CD4-positive, CD25-positive, alpha-beta regulatory T cell (primary cell): ENCODE results near the gene SPDYC. TPM values are rescaled to one million over a fixed set of nuclear protein-coding genes. Genes with fewer than 3 reads are reported as not detected.
A peak's percentile ranks its signal among the peaks of the same experiment; 100 is the strongest.
"Not testable (repeated sequence)": the region's sequence is repeated elsewhere in the genome, so short reads cannot be mapped to it uniquely, and the experiment has no call there.

Source experiments
- ATAC-seq, 2 donors: fragments of 150-1000 bp; cut with Tn5 transposase; one replicate each; pipeline ENCODE4 v1.10.0; 2021; ENCODE audit warnings: low read depth in 2 of 2, moderate number of reproducible peaks in 2 of 2, moderate library complexity in 1 of 2
- DNase-seq, 3 donors: peaks; one replicate each; pipeline versions ENCODE4 v3.0.0 to v3.0.0-alpha.2; 2012 to 2022; ENCODE audit warnings: mixed read lengths in 1 of 3
- H3K27ac ChIP-seq: one replicate; pipeline ENCODE4 v1.7.0; 2013; ENCODE audit warnings: mild to moderate bottlenecking, low read length; ENCODE audit not compliant: insufficient read depth, poor library complexity, severe bottlenecking
- H3K27me3 ChIP-seq: one replicate; pipeline ENCODE4 v1.7.0; 2013; ENCODE audit warnings: low read length; ENCODE audit not compliant: control insufficient read depth, insufficient read depth
- H3K36me3 ChIP-seq: one replicate; pipeline ENCODE4 v1.7.0; 2013; ENCODE audit warnings: mild to moderate bottlenecking, low read length, moderate library complexity; ENCODE audit not compliant: control insufficient read depth, insufficient read depth
- H3K4me1 ChIP-seq: 2 replicates; pipeline ENCODE4 v1.7.0; 2013; ENCODE audit warnings: mild to moderate bottlenecking, low read length; ENCODE audit not compliant: insufficient read depth, control insufficient read depth, poor library complexity, severe bottlenecking
- H3K4me3 ChIP-seq: one replicate; pipeline ENCODE4 v1.7.0; 2013; ENCODE audit warnings: low read depth, mild to moderate bottlenecking, low read length, moderate library complexity
- H3K9me3 ChIP-seq, 2 experiments: 1 replicate in 1 of 2; 2 replicates in 1 of 2; pipeline ENCODE4 v1.7.0; 2013; ENCODE audit warnings: low read length in 2 of 2, mild to moderate bottlenecking in 1 of 2, moderate library complexity in 1 of 2; ENCODE audit not compliant: control insufficient read depth in 2 of 2
- H3K27ac Mint-ChIP-seq, 3 donors: one replicate each; pipeline ENCODE4 v1.8.0; 2020 to 2022; ENCODE audit warnings: mild to moderate bottlenecking in 3 of 3, mixed read lengths in 3 of 3, moderate library complexity in 2 of 3
- H3K27me3 Mint-ChIP-seq: one replicate; pipeline ENCODE4 v1.8.0; 2022; ENCODE audit warnings: mild to moderate bottlenecking, mixed read lengths
- H3K36me3 Mint-ChIP-seq: one replicate; pipeline ENCODE4 v1.8.0; 2020; ENCODE audit warnings: mixed read lengths
- H3K4me1 Mint-ChIP-seq, 4 donors: one replicate each; pipeline ENCODE4 v1.8.0; 2020 to 2022; ENCODE audit warnings: mixed read lengths in 4 of 4, mild to moderate bottlenecking in 1 of 4
- H3K4me3 Mint-ChIP-seq, 4 donors: one replicate each; pipeline ENCODE4 v1.8.0; 2020 to 2022; ENCODE audit warnings: mild to moderate bottlenecking in 4 of 4, mixed read lengths in 4 of 4, moderate library complexity in 3 of 4
- H3K9me3 Mint-ChIP-seq, 7 donors: one replicate each; pipeline ENCODE4 v1.8.0; 2020 to 2022; ENCODE audit warnings: mixed read lengths in 7 of 7, mild to moderate bottlenecking in 3 of 7, moderate library complexity in 2 of 7
- polyA plus RNA-seq, 4 donors: library from polyadenylated mRNA; unstranded; fragments of 300-500 nt; fragmentation: Illumina TruSeq; gene quantifications; one replicate each; pipeline ENCODE4 v1.2.3, GENCODE V29; 2021
- total RNA-seq: library from RNA; stranded (reverse); gene quantifications from one replicate; pipeline ENCODE4 v1.2.3, GENCODE V29; 2022

SPDYC gene
- total and polyA plus RNA-seq, 5 donors from 2014 or later, result not detected

DNA sequence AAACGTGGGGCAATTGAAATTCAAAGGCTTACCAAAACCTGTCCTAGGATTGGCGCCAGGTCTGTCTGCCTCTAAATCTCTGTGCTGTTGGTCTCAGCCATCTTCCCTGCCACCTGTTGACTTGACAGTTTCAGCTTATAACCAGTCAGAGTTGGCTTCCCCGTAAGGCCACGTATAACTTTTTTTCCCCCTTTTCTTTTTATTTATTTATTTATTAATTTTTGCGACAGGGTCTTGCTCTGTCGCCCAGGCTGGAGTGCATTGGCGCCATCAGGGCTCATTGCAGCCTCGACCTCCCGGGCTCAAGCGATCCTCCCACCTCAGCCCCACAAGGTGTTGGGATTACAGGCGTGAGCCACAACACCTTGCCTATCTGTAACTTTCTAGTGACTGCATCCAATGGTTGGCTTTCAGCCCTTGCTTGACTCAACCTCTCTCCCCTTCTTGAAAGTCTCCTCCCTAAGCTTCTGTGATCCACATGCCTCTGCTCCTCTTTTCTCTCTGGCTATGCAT, 34.3 kb upstream of the SPDYC start:
- Mint-ChIP-seq H3K9me3 (peaks cover 0 to 2% (median 0%) of the 10 kb centered on the region in 7 donors), H3K4me3 (peak overlapping the region; percentile 96 to 100 (median 98)), H3K36me3 (peaks cover 8% of the 10 kb centered on the region), H3K4me1 (peaks cover 7 to 48% (median 23%) of the 10 kb centered on the region in 4 donors), H3K27ac (peak overlapping the region; percentile 99 to 100 (median 100)), H3K27me3 (peaks cover 7% of the 10 kb centered on the region)
- Histone ChIP-seq H3K4me1 (peaks cover 38% of the 10 kb centered on the region), H3K4me3 (peak overlapping the region; percentile 87), H3K9me3 (no peaks in the 10 kb centered on the region), H3K27me3 (peaks cover 4% of the 10 kb centered on the region), H3K27ac (peak overlapping the region; percentile 99), H3K36me3 (peaks cover 19% of the 10 kb centered on the region)
- DNase-seq, result no peak
- no peak for ATAC-seq

DNA sequence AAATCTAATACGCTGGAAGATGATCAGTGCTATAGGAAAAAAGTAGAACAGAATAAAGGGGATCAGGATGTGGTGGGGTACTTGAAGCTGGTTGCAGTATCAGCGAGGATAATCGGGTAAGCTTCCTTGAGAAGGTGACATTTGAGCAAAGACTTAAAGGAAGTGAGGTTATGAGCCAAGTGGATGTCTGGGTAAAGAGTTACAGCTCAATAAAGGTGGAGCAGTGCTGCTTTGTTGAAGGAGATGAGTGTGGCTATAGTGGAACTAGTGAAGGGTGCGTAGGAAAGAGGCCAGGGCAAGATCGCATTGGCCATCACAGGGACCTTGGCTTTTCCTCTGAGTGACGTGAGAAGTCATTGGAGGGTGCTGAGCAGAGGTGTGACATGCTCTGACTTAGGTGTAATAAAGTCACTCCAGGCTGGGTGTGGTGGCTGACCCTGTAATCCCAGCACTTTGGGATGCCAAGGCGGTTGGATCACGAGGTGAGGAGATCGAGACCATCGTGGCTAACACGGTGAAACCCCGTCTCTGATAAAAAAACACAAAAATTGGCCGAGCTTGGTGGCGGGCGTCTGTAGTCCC, 33.4 kb upstream of the SPDYC start:
- DNase-seq, result no peak

DNA sequence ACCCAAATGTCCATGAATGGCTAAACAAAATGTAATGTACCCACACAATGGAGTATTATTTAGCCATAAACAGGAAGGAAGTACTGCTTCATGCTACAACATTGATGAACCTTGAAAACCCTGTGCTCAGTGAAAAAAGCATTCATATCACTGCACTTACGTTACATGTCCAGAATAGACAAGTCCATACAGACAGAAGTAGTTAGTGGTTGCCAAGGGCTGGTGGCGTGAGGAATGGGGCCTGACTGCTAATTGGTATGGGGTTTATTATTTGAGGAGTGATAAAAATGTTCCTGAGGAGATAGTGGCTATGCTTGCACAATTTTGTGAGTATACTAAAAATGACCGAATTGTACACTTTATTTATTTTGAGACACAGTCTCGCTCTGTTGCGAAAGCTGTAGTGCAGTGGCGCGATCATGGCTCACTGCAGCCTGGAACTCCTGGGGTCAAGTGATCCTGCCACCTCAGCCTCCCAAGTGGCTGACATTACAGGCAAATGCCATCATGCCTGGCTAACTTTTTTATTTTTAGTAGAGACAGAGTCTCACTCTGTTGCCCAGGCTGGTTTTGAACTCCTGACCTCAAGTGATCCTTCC, 28.0 kb upstream of the SPDYC start:
- H3K4me3 Mint-ChIP-seq, result no peak overlapping the region
- H3K27ac Mint-ChIP-seq, result no peak overlapping the region
- no peaks in the 10 kb centered on the region for H3K36me3 Mint-ChIP-seq
- H3K9me3 Mint-ChIP-seq, result peaks cover 0 to 2% (median 0%) of the 10 kb centered on the region in 7 donors
- H3K27ac ChIP-seq, result no peak overlapping the region
- no peaks in the 10 kb centered on the region for H3K9me3 ChIP-seq
- peaks cover 0 to 3% (median 2%) of the 10 kb centered on the region in 4 donors for H3K4me1 Mint-ChIP-seq
- H3K4me3 ChIP-seq, result no peak overlapping the region
- ATAC-seq (no peak), DNase-seq (no peak)
- H3K36me3 ChIP-seq, result no peaks in the 10 kb centered on the region
- H3K27me3 Mint-ChIP-seq, result peaks cover 26% of the 10 kb centered on the region
- peaks cover 8% of the 10 kb centered on the region for H3K27me3 ChIP-seq
- no peaks in the 10 kb centered on the region for H3K4me1 ChIP-seq

More for the DNA sequence above, 33.4 kb upstream of the SPDYC start:
- Mint-ChIP-seq H3K4me3 (peak overlapping the region; percentile 73 to 96 (median 86)), H3K9me3 (peaks cover 0 to 2% (median 0%) of the 10 kb centered on the region in 7 donors), H3K36me3 (no peaks in the 10 kb centered on the region), H3K27me3 (peaks cover 7% of the 10 kb centered on the region), H3K27ac (peak overlapping the region; percentile 7 to 100 (median 97)), H3K4me1 (peaks cover 7 to 48% (median 23%) of the 10 kb centered on the region in 4 donors)
- peaks cover 37% of the 10 kb centered on the region for H3K4me1 ChIP-seq
- H3K27ac ChIP-seq, result peak overlapping the region; percentile 99
- peaks cover 8% of the 10 kb centered on the region for H3K27me3 ChIP-seq
- ATAC-seq, result no peak
- peaks cover 10% of the 10 kb centered on the region for H3K36me3 ChIP-seq
- H3K4me3 ChIP-seq, result no peak overlapping the region
- no peaks in the 10 kb centered on the region for H3K9me3 ChIP-seq

DNA sequence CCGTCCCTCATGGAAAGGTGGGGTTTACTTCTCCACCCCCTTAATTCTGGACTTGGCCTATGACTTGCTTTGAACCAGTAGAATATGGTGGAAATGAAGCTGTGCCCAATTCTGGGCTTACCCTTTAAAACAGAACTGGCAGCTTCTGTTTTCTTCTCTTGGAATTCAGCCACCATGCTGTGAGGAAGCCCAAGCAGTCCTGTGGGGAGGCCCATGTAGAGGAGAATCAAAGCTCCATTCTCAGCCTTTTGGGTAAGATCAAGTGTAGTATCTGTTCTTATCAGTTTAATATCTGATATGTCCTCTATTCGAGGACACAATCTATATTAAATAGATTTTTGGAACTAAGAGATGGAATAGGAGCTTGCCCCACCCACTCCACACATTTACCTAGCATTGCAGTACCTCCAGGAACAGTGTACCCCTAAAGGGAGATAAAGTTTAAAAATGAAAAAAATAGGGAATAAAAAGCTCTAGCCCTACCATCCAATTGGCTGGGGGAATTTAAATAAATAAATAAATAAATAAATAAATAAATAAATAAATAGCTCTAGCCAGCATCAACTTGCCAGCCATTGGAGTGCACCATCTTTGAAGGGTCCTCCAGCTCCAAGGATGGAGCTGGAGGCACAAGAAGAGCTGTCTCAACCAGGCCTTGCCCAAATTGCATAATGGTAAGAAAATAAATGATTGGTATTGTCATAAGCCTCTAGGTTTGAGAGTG, 22.5 kb upstream of the SPDYC start:
- no peaks in the 10 kb centered on the region for H3K4me1 ChIP-seq
- H3K27ac ChIP-seq, result no peak overlapping the region
- Mint-ChIP-seq H3K36me3 (no peaks in the 10 kb centered on the region), H3K4me3 (no peak overlapping the region), H3K9me3 (peaks cover 0 to 2% (median 0%) of the 10 kb centered on the region in 7 donors), H3K4me1 (no peaks in the 10 kb centered on the region), H3K27ac (no peak overlapping the region), H3K27me3 (peaks cover 31% of the 10 kb centered on the region)
- no peaks in the 10 kb centered on the region for H3K36me3 ChIP-seq
- H3K4me3 ChIP-seq, result no peak overlapping the region
- ATAC-seq (no peak), DNase-seq (no peak)
- H3K9me3 ChIP-seq, result no peaks in the 10 kb centered on the region
- H3K27me3 ChIP-seq, result no peaks in the 10 kb centered on the region

DNA sequence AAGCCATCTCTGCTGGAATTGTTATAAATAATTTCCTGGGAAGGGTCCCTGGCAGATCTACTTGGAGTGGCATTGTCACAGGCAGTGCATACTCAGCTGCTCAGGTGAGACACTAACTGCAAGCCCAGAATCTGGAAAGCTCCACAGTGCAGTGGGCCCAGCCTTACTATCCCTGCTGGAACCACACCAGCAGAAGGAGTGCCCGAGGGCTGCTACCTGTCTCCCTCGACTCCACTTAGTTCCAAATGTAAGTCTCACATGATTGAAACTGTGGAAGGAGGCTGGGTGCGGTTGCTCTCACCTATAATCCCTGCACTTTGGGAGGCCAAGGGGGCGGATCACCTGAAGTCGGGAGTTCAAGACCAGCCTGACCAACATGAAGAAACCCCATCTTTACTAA, 21.4 kb upstream of the SPDYC start:
- no peaks in the 10 kb centered on the region for H3K36me3 Mint-ChIP-seq
- H3K27me3 Mint-ChIP-seq, result peaks cover 38% of the 10 kb centered on the region
- Histone ChIP-seq H3K4me1 (no peaks in the 10 kb centered on the region), H3K27me3 (no peaks in the 10 kb centered on the region), H3K27ac (no peak overlapping the region), H3K4me3 (no peak overlapping the region), H3K9me3 (no peaks in the 10 kb centered on the region), H3K36me3 (no peaks in the 10 kb centered on the region)
- ATAC-seq (no peak), DNase-seq (no peak)
- no peak overlapping the region for H3K4me3 Mint-ChIP-seq
- H3K4me1 Mint-ChIP-seq, result no peaks in the 10 kb centered on the region
- H3K27ac Mint-ChIP-seq, result no peak overlapping the region
- peaks cover 0 to 2% (median 0%) of the 10 kb centered on the region in 7 donors for H3K9me3 Mint-ChIP-seq

DNA sequence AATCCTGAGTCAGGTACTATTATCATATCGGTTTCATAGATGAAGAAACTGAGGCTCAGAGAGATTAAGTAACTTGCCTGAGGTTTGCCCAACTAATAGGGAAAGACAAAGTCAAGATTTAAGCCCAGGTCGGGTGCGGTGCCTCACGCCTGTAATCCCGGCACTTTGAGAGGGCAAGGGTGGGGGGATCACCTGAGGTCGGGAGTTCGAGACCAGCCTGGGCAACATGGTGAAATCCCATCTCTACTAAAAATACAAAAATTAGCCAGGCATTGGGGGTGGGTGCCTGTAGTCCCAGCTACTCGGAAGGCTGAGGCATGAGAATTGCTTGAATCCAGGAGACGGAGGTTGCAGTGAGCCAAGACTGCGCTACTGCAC, 19.9 kb upstream of the SPDYC start:
- H3K4me3 Mint-ChIP-seq, DNase-seq, H3K27ac ChIP-seq, H3K4me1 Mint-ChIP-seq, H3K9me3 Mint-ChIP-seq, H3K27me3 ChIP-seq, H3K36me3 Mint-ChIP-seq, H3K4me1 ChIP-seq, H3K36me3 ChIP-seq, H3K27ac Mint-ChIP-seq, ATAC-seq, H3K9me3 ChIP-seq, H3K4me3 ChIP-seq: not testable (repeated sequence)
- peaks cover 36% of the 10 kb centered on the region for H3K27me3 Mint-ChIP-seq

DNA sequence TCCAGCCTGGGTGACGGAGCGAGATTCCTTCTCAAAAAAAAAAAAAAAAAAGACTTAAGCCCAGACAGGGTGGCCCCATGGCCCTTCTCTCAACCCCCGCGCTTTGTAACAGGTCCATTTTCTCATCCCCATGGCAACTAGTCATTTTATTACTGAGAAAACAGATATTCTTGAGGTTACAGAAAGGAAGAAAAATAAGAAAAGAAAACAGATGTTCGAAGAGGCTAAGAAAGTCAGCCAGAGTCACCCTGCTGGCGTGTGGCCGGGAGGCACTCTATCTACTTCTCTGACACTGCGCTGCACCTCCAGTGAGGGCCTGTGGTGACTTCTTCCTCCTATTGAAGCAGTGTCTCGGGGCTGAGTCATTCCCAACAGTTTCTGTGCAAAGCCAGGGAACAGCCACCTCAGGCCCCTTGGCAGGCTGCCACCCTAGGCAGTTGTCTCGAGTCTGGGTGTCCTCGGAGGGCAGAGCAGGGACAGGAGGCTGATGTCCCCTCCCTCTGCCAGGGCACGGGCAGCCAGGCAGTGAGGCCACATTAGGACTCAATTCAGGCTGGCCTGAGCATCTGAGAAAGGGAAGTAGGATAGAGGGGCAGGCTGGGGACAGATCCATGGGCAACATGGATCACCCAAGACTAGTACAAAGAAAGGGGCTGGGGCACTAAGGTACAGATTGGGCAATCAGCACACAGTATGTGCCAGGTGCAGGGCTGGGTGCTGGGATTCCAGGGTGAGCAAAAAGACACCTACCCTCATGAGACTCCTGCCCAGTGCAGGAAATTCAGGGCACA, 19.3 kb upstream of the SPDYC start:
- peak overlapping the region in 1 of 3 donors; percentile 27 for H3K27ac Mint-ChIP-seq
- no peaks in the 10 kb centered on the region for H3K9me3 Mint-ChIP-seq
- Histone ChIP-seq H3K4me1 (no peaks in the 10 kb centered on the region), H3K9me3 (no peaks in the 10 kb centered on the region), H3K27me3 (no peaks in the 10 kb centered on the region), H3K36me3 (no peaks in the 10 kb centered on the region), H3K27ac (no peak overlapping the region), H3K4me3 (no peak overlapping the region)
- peaks cover 30% of the 10 kb centered on the region for H3K27me3 Mint-ChIP-seq
- ATAC-seq (peak; percentile 50), DNase-seq (no peak)
- H3K4me3 Mint-ChIP-seq, result no peak overlapping the region
- no peaks in the 10 kb centered on the region for H3K4me1 Mint-ChIP-seq
- no peaks in the 10 kb centered on the region for H3K36me3 Mint-ChIP-seq
